Esophagus squamous epithelium (tissue), 4 donors: Measurements from ENCODE around the gene HOXB9.

ENCODE experiments used
- CTCF ChIP-seq, 6 experiments: fragments of 450-650 bp in 4 of 6; fragments of 200-600 bp in 2 of 6; sonication (generic) in 2 of 6; IDR thresholded peaks; one replicate each; pipeline ENCODE4 v1.5.1; 2016 to 2019; ENCODE audit warnings: antibody characterized with exemption in 6 of 6, mild to moderate bottlenecking in 4 of 6, moderate library complexity in 4 of 6
- POLR2A ChIP-seq, 4 donors: fragments of 450-650 bp; IDR thresholded peaks; one replicate each; pipeline ENCODE4 v1.6.1; 2017; ENCODE audit warnings: antibody characterized with exemption in 4 of 4, mild to moderate bottlenecking in 4 of 4, moderate library complexity in 3 of 4

DNA sequence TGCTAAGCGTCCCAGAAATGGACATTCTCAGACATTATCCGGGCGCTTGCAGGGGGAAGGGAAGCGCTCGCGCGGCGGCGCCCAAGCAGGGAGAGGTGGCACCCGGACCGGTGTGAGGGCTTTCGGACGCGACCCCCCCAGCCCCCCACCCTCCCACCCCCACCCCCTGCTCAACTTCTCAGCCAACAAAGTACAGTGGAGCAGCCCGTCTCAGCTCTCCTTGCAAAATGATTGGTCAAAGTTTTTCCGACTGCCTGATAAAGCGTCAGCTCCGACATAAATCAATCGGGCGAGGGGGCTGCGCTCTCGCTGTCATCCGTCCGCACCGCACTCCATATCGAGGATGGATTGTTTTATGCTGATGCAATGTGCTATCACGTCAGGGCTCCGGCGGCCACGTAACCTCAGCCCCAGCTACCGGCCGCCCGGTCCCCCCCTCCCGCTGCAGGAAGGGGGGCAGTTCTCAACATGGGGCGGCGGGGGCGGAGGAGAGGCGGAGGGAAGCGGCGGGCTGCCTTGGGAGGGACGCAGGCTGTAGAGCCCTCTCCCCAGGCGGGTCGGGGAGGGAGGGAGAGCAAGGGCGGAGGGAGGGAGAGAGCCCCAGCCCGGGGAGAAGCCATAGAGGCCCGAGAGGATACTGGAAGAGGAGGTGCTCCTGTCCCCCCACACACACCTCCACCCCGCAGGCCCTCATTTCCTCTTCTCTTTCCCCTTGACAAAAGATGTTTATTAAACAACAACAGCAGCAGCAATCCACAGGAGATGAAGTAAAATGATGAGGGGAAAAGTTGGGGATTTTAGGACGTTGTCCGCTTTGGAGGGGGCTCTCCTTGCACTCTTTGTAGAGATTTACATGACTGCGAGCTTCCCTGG is at the start of gene HOXB9:
- no peak for TF ChIP-seq CTCF (IDR thresholded peaks at IDR 0.05)
- no peak for TF ChIP-seq POLR2A (IDR thresholded peaks at IDR 0.05)
